Motor neuron (in vitro differentiated cells): ENCODE measurements around the gene BCDIN3D. TPM values are rescaled to one million over a fixed set of nuclear protein-coding genes. Genes with fewer than 3 reads are reported as not detected.
A peak's percentile ranks its signal among the peaks of the same experiment; 100 is the strongest.

ENCODE experiments used
- ATAC-seq, 8 experiments: fragments of 200-7000 bp; cut with Tn5 transposase; replicated peaks in 6 of 8; 2 replicates each; pipeline ENCODE4 v1.8.0; 2021; ENCODE audit warnings: mild to moderate bottlenecking in 8 of 8, moderate library complexity in 8 of 8
- H3K27ac ChIP-seq, 2 donors: fragments of 250-450 bp; sonication (Bioruptor Pico); 2 replicates each; pipeline ENCODE4 v1.9.0; 2021; ENCODE audit warnings: antibody characterized with exemption in 2 of 2, mild to moderate bottlenecking in 2 of 2, moderate library complexity in 1 of 2
- H3K4me1 ChIP-seq, 2 donors: fragments of 250-450 bp; sonication (Bioruptor Pico); replicated peaks in 1 of 2; 2 replicates each; pipeline ENCODE4 v1.6.1; 2021; ENCODE audit warnings: antibody characterized with exemption in 2 of 2, mild to moderate bottlenecking in 2 of 2, moderate library complexity in 1 of 2
- H3K4me3 ChIP-seq, 5 donors: fragments of 250-450 bp; sonication (Bioruptor Pico); 2 replicates each; pipeline ENCODE4 v1.9.0; 2021; ENCODE audit warnings: antibody characterized with exemption in 5 of 5, mild to moderate bottlenecking in 5 of 5, moderate library complexity in 4 of 5
- WGBS, 10 experiments: fragments of 450-650 bp; shearing (Covaris generic); methylation state at CpG; one replicate each; pipeline ENCODE4 v1.0.0; 2022; 5-methylcytosine and 5-hydroxymethylcytosine counted together
- in situ Hi-C, 9 experiments: fragments of 400-800 bp; cut with MboI; loops; one replicate each; pipeline ENCODE4 v1.15.0; 2021; ENCODE audit warnings: low sequenced_read_pairs in 9 of 9, low pct_unique_long_range_greater_than_20kb in 2 of 9; ENCODE audit not compliant: unreplicated experiment in 9 of 9
- total RNA-seq, 8 experiments: library from RNA; unstranded; fragments of 300-600 nt; gene quantifications; 2 replicates each; pipeline versions ENCODE4 v1.2.3 to v1.2.4, GENCODE V29; 2022

Gene BCDIN3D
- 10 to 100 TPM in 1 of 8 experiments, 1 to 10 TPM in 7; 4.3 to 10.4 (median 8.1) TPM for total RNA-seq

DNA sequence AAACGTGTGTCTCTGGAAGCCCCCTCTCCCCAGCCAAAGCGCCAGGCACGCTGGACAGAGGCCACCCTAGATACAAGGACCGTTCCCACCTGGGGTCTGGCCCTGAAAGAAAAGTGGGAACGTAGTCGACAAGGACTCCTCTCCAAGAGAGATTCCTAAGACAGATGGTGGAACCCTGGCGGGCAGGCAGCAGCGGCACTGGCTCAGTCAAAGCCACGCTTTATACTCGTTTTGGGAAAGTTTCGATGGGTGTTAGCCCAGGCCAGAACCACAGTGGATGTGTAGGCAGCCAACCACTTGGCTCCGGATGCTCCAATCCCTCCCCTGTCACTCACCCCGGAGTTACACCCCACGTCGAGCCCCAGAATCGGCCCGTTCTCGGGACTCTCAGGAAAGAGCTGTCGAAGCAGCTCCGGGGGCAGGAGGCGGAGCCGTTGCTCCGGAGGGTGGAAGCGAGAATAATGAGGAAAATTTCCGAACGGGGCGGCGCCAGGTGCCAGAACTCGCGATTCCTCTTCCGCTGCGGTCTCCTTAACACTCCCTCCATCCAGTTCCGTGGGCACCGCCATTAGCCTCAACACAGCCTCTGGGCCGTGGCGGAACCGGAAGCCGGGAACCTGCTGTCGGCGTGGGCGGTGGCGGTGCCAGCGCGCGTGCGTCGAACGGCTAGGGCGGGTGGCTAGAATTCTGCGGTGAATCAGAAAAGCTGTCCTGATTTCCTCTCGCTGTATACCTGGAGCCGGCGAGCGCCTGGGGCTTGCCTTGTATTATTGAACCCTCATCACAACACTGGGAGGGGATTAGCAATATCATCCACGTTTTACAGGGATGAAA lies at the start of gene BCDIN3D:
Gene BCDIN3D (minus strand): TSS at position 588 of the 834 bp plus-strand sequence. CDS start 19 bp downstream, at position 569.
- peak; percentile 91 to 97 (median 95) for ATAC-seq
- WGBS, 10 experiments: 0 to 20% (median 1%) methylated on average over 1 to 14 of the region's 55 CpGs; no CpG with 5 or more reads in 2 of the 10 experiments
- peak within 1 kb of the TSS; percentile 87 to 90 for H3K27ac ChIP-seq
- in situ Hi-C loops: no loop called here
- H3K4me3 ChIP-seq: peak within 1 kb of the TSS; percentile 58 to 89 (median 70)
- peaks cover 12 to 13% of the 10 kb centered on the region in 2 donors for H3K4me1 ChIP-seq

- WGBS, 10 experiments: 0 to 100% (median 69%) methylated on average over 1 to 3 of the region's 10 CpGs; no CpG with 5 or more reads in 3 of the 10 experiments
Measured at GRCh38 chr12:49892084-49892731, 49.3 kb upstream of the BCDIN3D start.

GRCh38 chr12:49891476-49891875 lies 48.6 kb upstream of the BCDIN3D start:
- WGBS, 10 experiments: 32 to 100% (median 59%) methylated on average over 1 to 6 of the region's 6 CpGs; no CpG with 5 or more reads in 3 of the 10 experiments
- no peak overlapping the region for H3K27ac ChIP-seq
- ATAC-seq: no peak
- in situ Hi-C loops: no loop called here
- H3K4me1 ChIP-seq: peaks cover 9 to 14% of the 10 kb centered on the region in 2 donors
- no peak overlapping the region for H3K4me3 ChIP-seq

More at GRCh38 chr12:49892084-49892731, 49.3 kb upstream of the BCDIN3D start:
- Histone ChIP-seq H3K4me1 (peaks cover 9 to 14% of the 10 kb centered on the region in 2 donors), H3K27ac (no peak overlapping the region), H3K4me3 (no peak overlapping the region)
- no peak for ATAC-seq
- in situ Hi-C loops: no loop called here

DNA sequence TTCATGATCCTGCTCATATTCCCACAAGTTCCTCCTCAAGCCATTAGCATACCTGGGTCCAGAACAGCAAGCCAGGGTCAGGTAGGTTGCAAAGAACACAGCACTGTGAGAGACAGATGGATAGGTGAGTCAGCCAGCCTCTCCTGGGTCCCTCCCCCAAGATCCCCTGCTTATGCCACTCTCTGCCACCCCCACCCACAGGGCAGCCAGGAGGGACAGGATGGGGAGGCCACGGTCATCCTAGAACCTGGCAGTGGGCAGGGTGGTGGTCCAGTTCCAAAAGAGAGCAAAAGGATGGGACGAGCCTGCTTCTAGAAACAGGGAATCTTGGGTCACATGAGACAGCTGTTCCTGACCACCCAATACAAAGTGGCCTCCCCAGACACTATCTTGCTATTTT lies 48.1 kb upstream of the BCDIN3D start:
- no peak for ATAC-seq
- 83% methylated on average over 1 of the region's 2 CpGs; no CpG with 5 or more reads in 9 of the 10 experiments for WGBS, 10 experiments
- in situ Hi-C loops: no loop called here
- no peak overlapping the region for H3K4me3 ChIP-seq
- H3K4me1 ChIP-seq: peaks cover 9 to 14% of the 10 kb centered on the region in 2 donors
- no peak overlapping the region for H3K27ac ChIP-seq

DNA sequence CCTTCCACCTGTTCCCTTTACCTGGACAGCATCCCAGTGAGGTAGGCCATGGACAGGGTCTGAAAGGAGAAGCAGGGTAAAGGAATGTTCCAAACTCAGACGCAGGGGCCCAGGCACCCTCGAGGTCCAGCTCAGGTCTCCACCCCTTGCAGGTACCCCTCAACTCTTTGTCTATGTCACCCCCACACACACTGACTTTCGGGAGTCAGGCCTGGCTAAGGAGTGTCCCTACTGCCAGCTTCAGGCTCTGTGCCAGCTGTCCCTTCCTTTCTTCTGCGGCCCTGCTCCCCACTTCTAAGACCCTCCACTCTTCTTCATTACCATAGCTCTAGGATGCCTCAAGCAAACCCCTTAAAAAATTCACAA lies 47.2 kb upstream of the BCDIN3D start:
- 0 to 100% (median 53%) methylated on average over 1 to 4 of the region's 4 CpGs; no CpG with 5 or more reads in 6 of the 10 experiments for WGBS, 10 experiments
- ATAC-seq: no peak
- Histone ChIP-seq H3K4me1 (peaks cover 9 to 14% of the 10 kb centered on the region in 2 donors), H3K4me3 (no peak overlapping the region), H3K27ac (no peak overlapping the region)
- in situ Hi-C loops: no loop called here

DNA sequence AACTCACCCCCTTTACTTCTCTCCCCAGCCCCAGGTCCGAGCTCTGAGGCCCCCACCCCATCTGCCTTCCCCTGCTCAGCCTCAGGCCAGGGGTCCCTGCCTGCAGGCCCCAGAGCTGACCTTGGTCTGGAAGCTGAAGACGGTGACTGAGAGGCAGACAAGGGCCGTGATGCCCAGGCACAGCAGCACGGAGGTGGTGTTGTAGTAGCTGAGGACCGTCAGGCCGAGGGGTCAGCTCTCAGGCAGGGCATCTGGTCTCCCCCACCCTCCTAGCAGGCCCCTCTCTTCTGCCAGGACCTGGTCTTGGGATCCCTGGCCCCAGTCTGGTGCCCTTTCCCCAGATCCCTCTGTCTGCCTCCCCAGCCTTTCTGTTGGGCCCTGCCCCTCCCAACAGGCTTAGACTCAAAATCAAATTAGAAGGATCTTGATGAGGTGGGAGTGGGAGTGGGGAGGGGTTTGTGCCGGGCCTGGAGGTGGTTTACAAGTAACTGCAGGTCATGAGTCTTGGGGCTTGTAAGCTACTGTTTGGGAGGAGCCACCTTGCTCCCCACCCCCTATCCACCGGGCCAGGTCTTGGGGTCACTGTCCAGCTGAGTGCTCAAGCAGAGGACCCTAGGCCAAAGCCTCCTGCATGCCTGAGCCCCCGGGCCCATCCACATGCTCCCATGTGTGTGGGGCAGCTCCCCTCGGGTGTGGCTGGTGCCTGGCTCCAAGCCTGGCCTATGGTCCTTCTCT lies 46.6 kb upstream of the BCDIN3D start:
- in situ Hi-C loops: no loop called here
- H3K27ac ChIP-seq: no peak overlapping the region
- 0% methylated on average over 2 of the region's 10 CpGs; no CpG with 5 or more reads in 9 of the 10 experiments for WGBS, 10 experiments
- no peak overlapping the region for H3K4me3 ChIP-seq
- ATAC-seq: no peak
- H3K4me1 ChIP-seq: peaks cover 4 to 10% of the 10 kb centered on the region in 2 donors

GRCh38 chr12:49888461-49889151 lies 45.7 kb upstream of the BCDIN3D start:
- peak in 1 of 8 experiments; percentile 7 for ATAC-seq
- peaks cover 3 to 6% of the 10 kb centered on the region in 2 donors for H3K4me1 ChIP-seq
- in situ Hi-C loops: no loop called here
- 100% methylated on average over 1 of the region's 13 CpGs; no CpG with 5 or more reads in 9 of the 10 experiments for WGBS, 10 experiments
- H3K4me3 ChIP-seq: no peak overlapping the region
- no peak overlapping the region for H3K27ac ChIP-seq

GRCh38 chr12:49887536-49888401 lies 44.9 kb upstream of the BCDIN3D start:
- 33 to 100% (median 70%) methylated on average over 1 to 8 of the region's 15 CpGs; no CpG with 5 or more reads in 5 of the 10 experiments for WGBS, 10 experiments
- Histone ChIP-seq H3K27ac (no peak overlapping the region), H3K4me1 (peaks cover 12 to 15% of the 10 kb centered on the region in 2 donors), H3K4me3 (no peak overlapping the region)
- peak in 5 of 8 experiments; percentile 4 to 82 (median 26) for ATAC-seq
- in situ Hi-C loops: no loop called here

GRCh38 chr12:49887091-49887490 lies 44.2 kb upstream of the BCDIN3D start:
- Histone ChIP-seq H3K4me1 (peaks cover 19 to 22% of the 10 kb centered on the region in 2 donors), H3K27ac (no peak overlapping the region), H3K4me3 (no peak overlapping the region)
- 0 to 90% (median 74%) methylated on average over 1 to 5 of the region's 9 CpGs; no CpG with 5 or more reads in 3 of the 10 experiments for WGBS, 10 experiments
- no peak for ATAC-seq
- in situ Hi-C loops: no loop called here

DNA sequence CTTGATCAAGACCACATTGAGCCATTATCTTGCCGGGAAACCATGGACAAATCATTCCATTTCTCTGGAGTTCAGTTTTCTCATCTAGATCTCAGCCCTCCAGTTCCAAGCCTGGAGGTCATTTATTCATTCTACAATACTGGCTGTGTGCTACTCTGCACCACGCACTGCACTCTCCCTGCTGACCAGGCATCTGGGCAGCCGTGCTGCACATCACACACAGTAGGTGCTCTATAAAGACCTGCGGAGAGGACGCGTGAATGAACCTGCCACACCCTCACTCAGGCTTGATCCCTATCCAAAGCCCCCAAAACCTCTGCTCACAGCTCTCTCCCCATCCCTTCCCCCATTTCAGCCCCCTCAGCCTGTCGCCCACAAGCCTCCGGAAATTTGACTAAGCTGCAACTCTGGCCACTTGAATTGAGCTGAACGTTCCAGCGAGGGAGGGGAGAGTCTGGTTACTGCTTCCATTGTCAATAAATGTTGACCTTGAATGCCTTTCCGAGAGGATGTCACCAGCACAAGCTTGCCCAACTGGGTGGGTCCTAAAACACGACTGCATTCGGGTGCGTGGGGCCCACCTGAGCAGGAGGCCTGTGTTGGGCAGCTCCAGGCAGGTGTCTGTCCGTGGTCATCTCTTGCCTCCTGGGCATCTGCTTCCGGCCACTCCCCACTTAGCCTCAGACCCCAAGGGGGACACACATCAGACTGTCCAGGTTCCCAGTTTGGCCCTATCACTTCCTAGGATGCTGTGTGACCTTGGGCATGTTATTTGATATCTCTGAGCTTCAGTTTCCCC lies 43.0 kb upstream of the BCDIN3D start:
- H3K4me1 ChIP-seq: peaks cover 22 to 26% of the 10 kb centered on the region in 2 donors
- no peak overlapping the region for H3K4me3 ChIP-seq
- no peak for ATAC-seq
- H3K27ac ChIP-seq: no peak overlapping the region
- in situ Hi-C loops: no loop called here
- 33 to 95% (median 78%) methylated on average over 2 to 12 of the region's 16 CpGs; no CpG with 5 or more reads in 4 of the 10 experiments for WGBS, 10 experiments

- no peak for ATAC-seq
- WGBS, 10 experiments: 56 to 100% (median 80%) methylated on average over 1 to 6 of the region's 6 CpGs; no CpG with 5 or more reads in 3 of the 10 experiments
- no peak overlapping the region for H3K27ac ChIP-seq
- H3K4me3 ChIP-seq: no peak overlapping the region
- peaks cover 22 to 26% of the 10 kb centered on the region in 2 donors for H3K4me1 ChIP-seq
- in situ Hi-C loops: no loop called here
Measured at GRCh38 chr12:49885118-49885517, 42.2 kb upstream of the BCDIN3D start.
